Gastrocnemius medialis (tissue), 4 donors: ENCODE measurements around the gene CREB3L4.

Experiments
- CTCF ChIP-seq, 5 experiments: fragments of 450-650 bp in 3 of 5; fragments of 200-600 bp in 2 of 5; sonication (generic) in 2 of 5; IDR thresholded peaks in 4 of 5; conservative IDR thresholded peaks in 1 of 5; 1 replicate in 4 of 5; 2 replicates in 1 of 5; pipeline ENCODE4 v1.5.1; 2016 to 2019; ENCODE audit warnings: antibody characterized with exemption in 5 of 5, mild to moderate bottlenecking in 3 of 5, moderate library complexity in 3 of 5
- POLR2A ChIP-seq, 2 donors: fragments of 450-650 bp; IDR thresholded peaks; one replicate each; pipeline ENCODE4 v1.6.1; 2017; ENCODE audit warnings: antibody characterized with exemption in 2 of 2, mild to moderate bottlenecking in 2 of 2, moderate library complexity in 2 of 2

GRCh38 chr1:153995202-153995601, 27.5 kb downstream of the CREB3L4 start:
- TF ChIP-seq CTCF (IDR thresholded peaks at IDR 0.05 in 4 of 5, conservative IDR thresholded peaks at IDR 0.05 in 1 of 5) = no peak
- no peak for TF ChIP-seq POLR2A (IDR thresholded peaks at IDR 0.05)
